GM23248 (cell line): ENCODE data around the gene PTGS1. TPM values are rescaled to one million over a fixed set of nuclear protein-coding genes. Genes with fewer than 3 reads are reported as not detected.

Source experiments
- DNase-seq: peaks from one replicate; pipeline ENCODE4 v3.0.0-alpha.2; 2015
- H2AFZ ChIP-seq: fragments of 200-600 bp; sonication (generic); 2 replicates; pipeline ENCODE4 v1.6.1; 2016; ENCODE audit warnings: antibody characterized with exemption
- H3F3A ChIP-seq: fragments of 200-600 bp; sonication (generic); 2 replicates; pipeline ENCODE4 v1.6.1; 2016; ENCODE audit warnings: mild to moderate bottlenecking, antibody characterized with exemption, mixed run types; ENCODE audit not compliant: insufficient read depth
- H3K27ac ChIP-seq: fragments of 200-600 bp; sonication (generic); 2 replicates; pipeline ENCODE4 v1.5.1; 2016; ENCODE audit warnings: mild to moderate bottlenecking
- H3K27me3 ChIP-seq: fragments of 200-600 bp; sonication (generic); replicated peaks from 2 replicates; pipeline ENCODE4 v1.6.1; 2016; ENCODE audit warnings: mild to moderate bottlenecking; ENCODE audit not compliant: insufficient read depth
- H3K36me3 ChIP-seq: fragments of 200-600 bp; sonication (generic); 2 replicates; pipeline ENCODE4 v1.6.1; 2016; ENCODE audit warnings: low read depth, mild to moderate bottlenecking
- H3K4me1 ChIP-seq: fragments of 200-600 bp; sonication (generic); 2 replicates; pipeline ENCODE4 v1.6.1; 2016; ENCODE audit warnings: mild to moderate bottlenecking; ENCODE audit not compliant: insufficient read depth
- H3K4me2 ChIP-seq: fragments of 200-600 bp; sonication (generic); one replicate; pipeline ENCODE4 v1.6.1; 2016; ENCODE audit warnings: mild to moderate bottlenecking; ENCODE audit not compliant: unreplicated experiment
- H3K4me3 ChIP-seq: fragments of 200-600 bp; sonication (generic); 2 replicates; pipeline ENCODE4 v1.5.1; 2016; ENCODE audit warnings: mild to moderate bottlenecking
- H3K79me2 ChIP-seq: fragments of 200-600 bp; sonication (generic); 2 replicates; pipeline ENCODE4 v1.6.1; 2016; ENCODE audit warnings: mild to moderate bottlenecking; ENCODE audit not compliant: insufficient read depth
- H3K9ac ChIP-seq: fragments of 200-600 bp; sonication (generic); 2 replicates; pipeline ENCODE4 v1.6.1; 2016; ENCODE audit warnings: mild to moderate bottlenecking
- H3K9me2 ChIP-seq: fragments of 200-600 bp; sonication (generic); 2 replicates; pipeline ENCODE4 v1.6.1; 2016; ENCODE audit warnings: mixed run types, mild to moderate bottlenecking, moderate library complexity; ENCODE audit not compliant: insufficient read depth
- H3K9me3 ChIP-seq: fragments of 200-600 bp; sonication (generic); one replicate; pipeline ENCODE4 v1.6.1; 2017; ENCODE audit warnings: low read depth
- H4K20me1 ChIP-seq: fragments of 200-600 bp; sonication (generic); 2 replicates; pipeline ENCODE4 v1.6.0; 2016; ENCODE audit not compliant: insufficient read depth
- EZH2 ChIP-seq: fragments of 200-600 bp; sonication (generic); IDR thresholded peaks from 2 replicates; pipeline ENCODE4 v1.6.1; 2018; ENCODE audit warnings: antibody characterized with exemption, mild to moderate bottlenecking; ENCODE audit not compliant: insufficient read depth, poor library complexity, severe bottlenecking
- EZH2phosphoT487 ChIP-seq: fragments of 200-600 bp; sonication (generic); IDR thresholded peaks from 2 replicates; pipeline ENCODE4 v1.6.1; 2018; ENCODE audit warnings: antibody characterized with exemption, moderate library complexity, mild to moderate bottlenecking, low read depth; ENCODE audit not compliant: insufficient read depth
- WGBS, 2 experiments: methylation state at CpG; one replicate each; pipeline ENCODE4 v1.1.6; 2015 to 2017; ENCODE audit warnings: low lambda C conversion rate in 2 of 2, low coverage in 1 of 2; ENCODE audit errors: missing lambda C conversion rate in 2 of 2; 5-methylcytosine and 5-hydroxymethylcytosine counted together
- in situ Hi-C: fragments of 300-500 bp; cut with MboI; formaldehyde crosslinking; loops from 2 replicates; pipeline ENCODE4 v1.15.0; 2020
- polyA plus RNA-seq: library from polyadenylated mRNA; unstranded; fragments of >200 nt; fragmentation: Nextera tagmentation; extraction: Ambion mirVana; gene quantifications from 2 replicates; pipeline ENCODE4 v1.2.1, GENCODE V29; 2016
- total RNA-seq: library from RNA; depleted of rRNA; stranded (reverse); fragments of >200 nt; shearing (Covaris generic); gene quantifications from 2 replicates; pipeline ENCODE4 v1.2.3, GENCODE V29; 2014

PTGS1 gene
- total and polyA plus RNA-seq, 2 experiments from 2014 or later, result 39.6 to 43.8 TPM

DNA sequence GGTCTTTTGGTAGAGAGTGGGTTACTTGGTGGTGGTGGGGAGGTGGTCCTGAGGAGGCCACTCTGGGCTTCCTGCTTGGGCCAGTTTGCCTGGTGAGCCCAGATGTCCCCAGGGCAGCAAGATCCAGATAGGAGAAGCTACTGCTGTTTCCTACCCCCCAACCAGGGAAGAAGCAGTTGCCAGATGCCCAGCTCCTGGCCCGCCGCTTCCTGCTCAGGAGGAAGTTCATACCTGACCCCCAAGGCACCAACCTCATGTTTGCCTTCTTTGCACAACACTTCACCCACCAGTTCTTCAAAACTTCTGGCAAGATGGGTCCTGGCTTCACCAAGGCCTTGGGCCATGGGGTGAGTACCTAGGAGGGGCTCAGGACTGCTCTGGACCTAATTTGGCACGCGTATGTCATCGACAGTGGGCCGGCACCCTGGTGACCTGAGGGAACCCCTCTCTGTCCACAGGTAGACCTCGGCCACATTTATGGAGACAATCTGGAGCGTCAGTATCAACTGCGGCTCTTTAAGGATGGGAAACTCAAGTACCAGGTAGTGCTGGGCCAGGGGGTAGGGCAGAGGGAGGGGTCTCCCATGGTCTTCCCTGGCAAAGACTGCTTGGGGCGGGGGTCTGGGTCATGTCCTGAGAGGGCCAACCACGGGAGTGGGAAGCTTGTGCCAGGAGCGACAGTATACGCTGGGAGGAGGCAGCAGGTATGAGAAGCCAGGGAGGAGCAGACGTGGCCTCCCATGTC, 10.6 kb downstream of the PTGS1 start:
- Histone ChIP-seq H3K27me3 (no peaks in the 10 kb centered on the region), H3F3A (peaks cover 37% of the 10 kb centered on the region), H3K79me2 (no peaks in the 10 kb centered on the region), H4K20me1 (no peaks in the 10 kb centered on the region), H3K36me3 (peaks cover 12% of the 10 kb centered on the region; the same call in 1 of the 2 replicates), H3K9me3 (no peaks in the 10 kb centered on the region), H2AFZ (no peak overlapping the region), H3K9ac (no peak overlapping the region), H3K4me2 (no peak overlapping the region), H3K4me3 (no peak overlapping the region), H3K9me2 (no peaks in the 10 kb centered on the region), H3K27ac (no peak overlapping the region), H3K4me1 (peaks cover 27% of the 10 kb centered on the region)
- DNase-seq, result no peak
- 95 to 98% methylated on average over 14 of the region's 14 CpGs for WGBS, 2 experiments
- in situ Hi-C loops, result no loop called here
- TF ChIP-seq EZH2phosphoT487, result no peak
- no peak for TF ChIP-seq EZH2

DNA sequence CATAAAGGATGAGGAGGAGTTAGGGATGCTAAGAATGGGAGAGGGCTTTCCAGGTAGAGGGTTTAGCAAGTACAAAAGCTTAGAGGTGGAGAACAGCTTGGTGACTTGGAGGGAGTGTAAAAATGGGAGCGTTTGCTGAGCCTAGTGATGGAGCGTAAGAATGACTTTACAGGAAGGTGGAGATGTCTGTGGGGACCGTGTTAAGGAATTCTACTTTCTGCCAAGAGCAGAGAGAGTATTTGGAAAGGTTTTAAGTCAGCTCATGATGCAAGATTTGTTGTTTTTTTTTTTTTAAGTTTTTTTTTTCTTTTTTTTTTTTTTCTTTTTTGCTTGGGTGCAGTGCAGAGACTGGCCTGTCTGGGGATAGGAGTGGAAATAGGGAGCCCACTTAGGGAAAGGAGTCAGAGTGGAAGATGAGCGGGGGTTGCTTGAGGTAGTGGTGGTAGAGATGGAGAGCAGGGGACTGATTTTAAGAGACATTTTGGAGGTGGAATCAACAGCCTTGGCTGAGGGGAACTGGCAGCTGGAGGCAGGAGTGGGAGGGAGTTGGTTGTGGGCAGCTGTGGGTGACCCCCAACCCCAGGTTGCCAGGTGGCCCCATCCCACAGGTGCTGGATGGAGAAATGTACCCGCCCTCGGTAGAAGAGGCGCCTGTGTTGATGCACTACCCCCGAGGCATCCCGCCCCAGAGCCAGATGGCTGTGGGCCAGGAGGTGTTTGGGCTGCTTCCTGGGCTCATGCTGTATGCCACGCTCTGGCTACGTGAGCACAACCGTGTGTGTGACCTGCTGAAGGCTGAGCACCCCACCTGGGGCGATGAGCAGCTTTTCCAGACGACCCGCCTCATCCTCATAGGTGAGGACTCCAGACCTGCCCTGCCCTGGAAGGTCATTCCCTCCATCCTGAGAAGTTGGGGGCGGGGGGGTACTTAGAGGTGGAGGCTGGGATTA, 12.4 kb downstream of the PTGS1 start:
- Histone ChIP-seq H3K4me2 (peak overlapping the region; percentile 52), H3K27ac (peak overlapping the region; percentile 73), H2AFZ (peak overlapping the region; percentile 63), H3K4me3 (no peak overlapping the region), H3K9me2 (no peaks in the 10 kb centered on the region), H4K20me1 (no peaks in the 10 kb centered on the region), H3K9me3 (no peaks in the 10 kb centered on the region), H3K9ac (0 out of 2 replicates have a peak overlapping the region, but pooled peaks have one; percentile 5), H3F3A (peaks cover 37% of the 10 kb centered on the region), H3K79me2 (no peaks in the 10 kb centered on the region), H3K27me3 (no peaks in the 10 kb centered on the region), H3K4me1 (peaks cover 27% of the 10 kb centered on the region), H3K36me3 (peaks cover 12% of the 10 kb centered on the region; the same call in 1 of the 2 replicates)
- 76 to 77% methylated on average over 16 of the region's 16 CpGs for WGBS, 2 experiments
- DNase-seq, result peak; percentile 80
- TF ChIP-seq EZH2, result no peak
- TF ChIP-seq EZH2phosphoT487, result no peak
- in situ Hi-C loops, result no loop called here

DNA sequence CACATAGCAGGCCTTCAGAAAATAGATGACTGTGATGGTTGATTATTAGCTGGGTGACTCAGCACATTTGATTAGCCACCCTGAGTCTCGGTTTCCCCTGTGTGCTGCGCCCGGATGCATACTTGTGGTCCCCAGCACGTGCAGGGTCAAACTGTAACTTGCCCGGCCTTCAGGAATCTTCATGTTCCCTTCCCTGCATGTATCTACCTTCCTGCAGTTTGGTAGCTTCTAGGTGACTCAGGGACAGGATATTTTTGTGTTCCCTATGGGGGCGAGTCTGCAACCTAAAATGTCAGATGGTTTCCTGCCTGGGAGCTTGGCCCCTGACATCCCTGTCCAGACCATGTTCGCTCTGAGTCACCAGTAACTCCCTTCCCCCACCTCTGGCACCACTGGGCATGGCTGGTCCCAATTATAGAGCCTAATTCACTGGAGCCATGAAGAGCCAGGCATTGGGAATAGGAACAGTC, 13.2 kb downstream of the PTGS1 start:
- WGBS, 2 experiments, result 1 to 2% methylated on average over 7 of the region's 7 CpGs
- Histone ChIP-seq H2AFZ (no peak overlapping the region), H3K4me2 (peak overlapping the region; percentile 45), H3K79me2 (no peaks in the 10 kb centered on the region), H3K27ac (peak overlapping the region; percentile 73), H3K9ac (0 out of 2 replicates have a peak overlapping the region, but pooled peaks have one; percentile 5), H3K27me3 (no peaks in the 10 kb centered on the region), H3K9me2 (no peaks in the 10 kb centered on the region), H3K4me1 (peaks cover 27% of the 10 kb centered on the region), H4K20me1 (no peaks in the 10 kb centered on the region), H3K9me3 (no peaks in the 10 kb centered on the region), H3F3A (peaks cover 37% of the 10 kb centered on the region), H3K4me3 (peak overlapping the region; percentile 13; the same call in 1 of the 2 replicates), H3K36me3 (peaks cover 10% of the 10 kb centered on the region; the same call in 1 of the 2 replicates)
- in situ Hi-C loops, result no loop called here
- TF ChIP-seq EZH2, result no peak
- TF ChIP-seq EZH2phosphoT487, result no peak
- DNase-seq, result peak; percentile 87

DNA sequence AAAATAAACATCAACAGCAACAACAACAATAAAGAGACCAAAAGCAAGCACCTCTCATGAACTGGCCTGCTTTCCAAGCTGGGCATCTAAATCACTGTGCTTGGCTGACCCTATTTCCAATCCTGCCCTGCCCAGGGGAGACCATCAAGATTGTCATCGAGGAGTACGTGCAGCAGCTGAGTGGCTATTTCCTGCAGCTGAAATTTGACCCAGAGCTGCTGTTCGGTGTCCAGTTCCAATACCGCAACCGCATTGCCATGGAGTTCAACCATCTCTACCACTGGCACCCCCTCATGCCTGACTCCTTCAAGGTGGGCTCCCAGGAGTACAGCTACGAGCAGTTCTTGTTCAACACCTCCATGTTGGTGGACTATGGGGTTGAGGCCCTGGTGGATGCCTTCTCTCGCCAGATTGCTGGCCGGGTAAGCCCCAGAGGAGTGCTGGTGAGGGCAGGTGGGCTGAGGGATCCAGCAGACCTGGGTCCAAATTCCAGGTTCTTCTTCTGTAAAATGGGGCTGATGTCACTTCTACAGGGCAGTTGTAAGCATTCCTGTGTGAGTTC, 15.6 kb downstream of the PTGS1 start:
- no peaks in the 10 kb centered on the region for H3K9me2 ChIP-seq
- DNase-seq, result no peak
- in situ Hi-C loops, result no loop called here
- H3K4me2 ChIP-seq, result no peak overlapping the region
- H3K9me3 ChIP-seq, result no peaks in the 10 kb centered on the region
- no peaks in the 10 kb centered on the region for H3K79me2 ChIP-seq
- peaks cover 31% of the 10 kb centered on the region for H3K4me1 ChIP-seq
- H4K20me1 ChIP-seq, result no peaks in the 10 kb centered on the region
- H3K27ac ChIP-seq, result no peak overlapping the region
- no peak overlapping the region for H2AFZ ChIP-seq
- 93 to 95% methylated on average over 8 of the region's 8 CpGs for WGBS, 2 experiments
- H3K4me3 ChIP-seq, result no peak overlapping the region
- peaks cover 36% of the 10 kb centered on the region for H3F3A ChIP-seq
- H3K27me3 ChIP-seq, result no peaks in the 10 kb centered on the region
- H3K36me3 ChIP-seq, result no peaks in the 10 kb centered on the region
- no peak overlapping the region for H3K9ac ChIP-seq
- TF ChIP-seq EZH2phosphoT487, result no peak
- TF ChIP-seq EZH2, result no peak
